Neuronal stem cell (in vitro differentiated cells): ENCODE measurements around the gene C20orf173.

Source experiments
- DNase-seq: peaks from one replicate; pipeline ENCODE4 v3.0.0-alpha.2; 2013; ENCODE audit warnings: low spot score
- H2AFZ ChIP-seq: one replicate; pipeline ENCODE4 v1.6.1; 2013; ENCODE audit warnings: mild to moderate bottlenecking, low read length, inconsistent platforms
- H2AK5ac ChIP-seq: 2 replicates; pipeline ENCODE4 v1.6.1; 2013; ENCODE audit warnings: low read depth, mild to moderate bottlenecking, inconsistent platforms, low read length, moderate library complexity, mixed read lengths
- H2BK120ac ChIP-seq: 2 replicates; pipeline ENCODE4 v1.6.1; 2013; ENCODE audit warnings: low read depth, mild to moderate bottlenecking, inconsistent platforms, low read length, moderate library complexity, mixed read lengths
- H2BK12ac ChIP-seq: one replicate; pipeline ENCODE4 v1.6.1; 2013; ENCODE audit warnings: low read length, inconsistent platforms
- H2BK15ac ChIP-seq: 2 replicates; pipeline ENCODE4 v1.6.1; 2013; ENCODE audit warnings: mild to moderate bottlenecking, low read length, inconsistent platforms, mixed read lengths
- H2BK5ac ChIP-seq: one replicate; pipeline ENCODE4 v1.6.1; 2013; ENCODE audit warnings: inconsistent platforms, mild to moderate bottlenecking, low read length, moderate library complexity
- H3K14ac ChIP-seq: one replicate; pipeline ENCODE4 v1.6.1; 2013; ENCODE audit warnings: low read length, inconsistent platforms
- H3K18ac ChIP-seq: 2 replicates; pipeline ENCODE4 v1.6.1; 2013; ENCODE audit warnings: low read length, inconsistent platforms
- H3K23ac ChIP-seq: 2 replicates; pipeline ENCODE4 v1.6.1; 2013; ENCODE audit warnings: low read depth, mild to moderate bottlenecking, mixed read lengths, low read length, inconsistent platforms; ENCODE audit not compliant: poor library complexity
- H3K27ac ChIP-seq: replicated peaks from 3 replicates; pipeline ENCODE4 v1.5.1; 2013; ENCODE audit warnings: low read length, inconsistent platforms
- H3K27me3 ChIP-seq, 3 experiments: 2 replicates each; pipeline ENCODE4 v1.6.1; 2013; ENCODE audit warnings: low read length in 3 of 3, mild to moderate bottlenecking in 2 of 3, inconsistent platforms in 1 of 3, low read depth in 1 of 3, mixed read lengths in 1 of 3, moderate library complexity in 1 of 3; ENCODE audit not compliant: control insufficient read depth in 3 of 3, insufficient read depth in 3 of 3
- H3K36me3 ChIP-seq, 2 donors: replicated peaks in 1 of 2; 2 replicates each; pipeline ENCODE4 v1.6.1; 2013; ENCODE audit warnings: low read length in 2 of 2; ENCODE audit not compliant: control insufficient read depth in 2 of 2, insufficient read depth in 2 of 2
- H3K4ac ChIP-seq: 2 replicates; pipeline ENCODE4 v1.6.1; 2013; ENCODE audit warnings: inconsistent platforms, mild to moderate bottlenecking, low read length, moderate library complexity
- H3K4me1 ChIP-seq, 2 donors: 1 replicate in 1 of 2; 2 replicates in 1 of 2; pipeline ENCODE4 v1.6.1; 2013; ENCODE audit warnings: low read length in 2 of 2, low read depth in 1 of 2; ENCODE audit not compliant: control insufficient read depth in 2 of 2, insufficient read depth in 1 of 2
- H3K4me2 ChIP-seq: one replicate; pipeline ENCODE4 v1.6.1; 2013; ENCODE audit warnings: mild to moderate bottlenecking, low read length, inconsistent platforms; ENCODE audit not compliant: insufficient read depth, poor library complexity, severe bottlenecking
- H3K4me3 ChIP-seq, 2 donors: 2 replicates each; pipeline ENCODE4 v1.5.1; 2013; ENCODE audit warnings: low read length in 2 of 2, mild to moderate bottlenecking in 2 of 2, inconsistent platforms in 1 of 2, moderate library complexity in 1 of 2
- H3K79me1 ChIP-seq: one replicate; pipeline ENCODE4 v1.6.1; 2013; ENCODE audit warnings: low read depth, mild to moderate bottlenecking, inconsistent platforms, low read length, moderate library complexity
- H3K9ac ChIP-seq: one replicate; pipeline ENCODE4 v1.6.1; 2013; ENCODE audit warnings: mild to moderate bottlenecking, low read depth, low read length, inconsistent platforms; ENCODE audit not compliant: poor library complexity
- H3K9me3 ChIP-seq, 2 donors: replicated peaks in 1 of 2; 2 replicates each; pipeline versions ENCODE3 to v1.6.1; 2013; ENCODE audit warnings: low read length in 2 of 2, mild to moderate bottlenecking in 2 of 2, inconsistent platforms in 1 of 2, low read depth in 1 of 2, mixed read lengths in 1 of 2, moderate library complexity in 1 of 2; ENCODE audit not compliant: control insufficient read depth in 2 of 2, insufficient read depth in 1 of 2
- H4K8ac ChIP-seq: one replicate; pipeline ENCODE4 v1.6.1; 2013; ENCODE audit warnings: low read depth, mild to moderate bottlenecking, inconsistent platforms, low read length, moderate library complexity
- H4K91ac ChIP-seq: one replicate; pipeline ENCODE4 v1.6.1; 2013; ENCODE audit warnings: low read length, low read depth, mild to moderate bottlenecking, inconsistent platforms; ENCODE audit not compliant: poor library complexity
- WGBS, 2 donors: extraction: QIAGEN DNeasy Blood & Tissue Kit; methylation state at CpG; one replicate each; pipeline ENCODE4 v1.1.7; 2013; ENCODE audit warnings: missing lambda C conversion rate in 2 of 2, mixed read lengths in 1 of 2; ENCODE audit not compliant: insufficient read length in 2 of 2, insufficient replicate concordance in 1 of 2; ENCODE audit errors: extremely low coverage in 2 of 2; 5-methylcytosine and 5-hydroxymethylcytosine counted together

Gene C20orf173

GRCh38 chr20:35575958-35576357 is 46.5 kb upstream of the C20orf173 start:
- Histone ChIP-seq H3K4ac (no peak overlapping the region), H2BK120ac (no peak overlapping the region), H3K23ac (no peak overlapping the region), H3K4me1 (no peaks in the 10 kb centered on the region), H3K4me3 (no peak overlapping the region), H2BK12ac (no peak overlapping the region), H3K9ac (no peak overlapping the region), H3K79me1 (no peaks in the 10 kb centered on the region), H2AFZ (no peak overlapping the region), H3K27me3 (no peaks in the 10 kb centered on the region), H3K14ac (no peak overlapping the region), H2BK15ac (no peak overlapping the region), H3K4me2 (no peak overlapping the region), H2BK5ac (no peak overlapping the region), H3K9me3 (no peaks in the 10 kb centered on the region), H2AK5ac (no peak overlapping the region), H3K18ac (no peak overlapping the region), H3K36me3 (no peaks in the 10 kb centered on the region), H4K91ac (no peak overlapping the region), H3K27ac (no peak overlapping the region), H4K8ac (no peak overlapping the region)
- no CpG with 5 or more reads among the region's 4 CpGs for WGBS, 2 donors
- no peak for DNase-seq

GRCh38 chr20:35572838-35573237 is 43.4 kb upstream of the C20orf173 start:
- Histone ChIP-seq H3K23ac (no peak overlapping the region), H3K36me3 (no peaks in the 10 kb centered on the region), H3K27me3 (no peaks in the 10 kb centered on the region), H3K79me1 (no peaks in the 10 kb centered on the region), H3K4ac (no peak overlapping the region), H2BK120ac (no peak overlapping the region), H2AFZ (no peak overlapping the region), H3K4me2 (no peak overlapping the region), H2BK15ac (no peak overlapping the region), H2AK5ac (no peak overlapping the region), H3K18ac (no peak overlapping the region), H3K4me3 (no peak overlapping the region), H3K4me1 (no peaks in the 10 kb centered on the region), H4K8ac (no peak overlapping the region), H4K91ac (no peak overlapping the region), H2BK5ac (no peak overlapping the region), H3K14ac (no peak overlapping the region), H3K9me3 (no peaks in the 10 kb centered on the region), H3K27ac (no peak overlapping the region), H2BK12ac (no peak overlapping the region), H3K9ac (no peak overlapping the region)
- no peak for DNase-seq
- no CpG with 5 or more reads among the region's 4 CpGs for whole genome bisulfite sequencing, 2 donors

GRCh38 chr20:35571555-35571954 is 42.1 kb upstream of the C20orf173 start:
- Histone ChIP-seq H2BK12ac (no peak overlapping the region), H3K27ac (no peak overlapping the region), H4K91ac (no peak overlapping the region), H2AK5ac (no peak overlapping the region), H3K4me2 (no peak overlapping the region), H3K14ac (no peak overlapping the region), H3K27me3 (no peaks in the 10 kb centered on the region), H2AFZ (no peak overlapping the region), H3K36me3 (no peaks in the 10 kb centered on the region), H3K18ac (no peak overlapping the region), H3K4me3 (no peak overlapping the region), H3K9me3 (no peaks in the 10 kb centered on the region), H2BK5ac (no peak overlapping the region), H3K79me1 (no peaks in the 10 kb centered on the region), H3K4ac (no peak overlapping the region), H3K9ac (no peak overlapping the region), H2BK120ac (no peak overlapping the region), H3K23ac (no peak overlapping the region), H3K4me1 (no peaks in the 10 kb centered on the region), H4K8ac (no peak overlapping the region), H2BK15ac (no peak overlapping the region)
- DNase-seq = no peak

GRCh38 chr20:35568645-35569044 is 39.2 kb upstream of the C20orf173 start:
- Histone ChIP-seq H3K79me1 (no peaks in the 10 kb centered on the region), H2BK12ac (no peak overlapping the region), H2BK5ac (no peak overlapping the region), H3K4me1 (no peaks in the 10 kb centered on the region), H4K91ac (no peak overlapping the region), H3K4me2 (no peak overlapping the region), H3K9me3 (no peaks in the 10 kb centered on the region), H3K4me3 (no peak overlapping the region), H4K8ac (no peak overlapping the region), H2BK15ac (no peak overlapping the region), H2BK120ac (no peak overlapping the region), H3K36me3 (no peaks in the 10 kb centered on the region), H3K9ac (no peak overlapping the region), H2AFZ (no peak overlapping the region), H3K4ac (no peak overlapping the region), H3K23ac (no peak overlapping the region), H3K14ac (no peak overlapping the region), H3K18ac (no peak overlapping the region), H3K27me3 (no peaks in the 10 kb centered on the region), H2AK5ac (no peak overlapping the region), H3K27ac (no peak overlapping the region)
- WGBS, 2 donors = no CpG with 5 or more reads among the region's 2 CpGs
- DNase-seq = no peak
